ENCODE results near the gene PON2.
"Not testable (repeated sequence)": the region's sequence is repeated elsewhere in the genome, so short reads cannot be mapped to it uniquely, and the experiment has no call there.

- not testable (repeated sequence) for TF ChIP-seq POLR2A (IDR thresholded peaks at IDR 0.05)
- TF ChIP-seq, protein P1, sequence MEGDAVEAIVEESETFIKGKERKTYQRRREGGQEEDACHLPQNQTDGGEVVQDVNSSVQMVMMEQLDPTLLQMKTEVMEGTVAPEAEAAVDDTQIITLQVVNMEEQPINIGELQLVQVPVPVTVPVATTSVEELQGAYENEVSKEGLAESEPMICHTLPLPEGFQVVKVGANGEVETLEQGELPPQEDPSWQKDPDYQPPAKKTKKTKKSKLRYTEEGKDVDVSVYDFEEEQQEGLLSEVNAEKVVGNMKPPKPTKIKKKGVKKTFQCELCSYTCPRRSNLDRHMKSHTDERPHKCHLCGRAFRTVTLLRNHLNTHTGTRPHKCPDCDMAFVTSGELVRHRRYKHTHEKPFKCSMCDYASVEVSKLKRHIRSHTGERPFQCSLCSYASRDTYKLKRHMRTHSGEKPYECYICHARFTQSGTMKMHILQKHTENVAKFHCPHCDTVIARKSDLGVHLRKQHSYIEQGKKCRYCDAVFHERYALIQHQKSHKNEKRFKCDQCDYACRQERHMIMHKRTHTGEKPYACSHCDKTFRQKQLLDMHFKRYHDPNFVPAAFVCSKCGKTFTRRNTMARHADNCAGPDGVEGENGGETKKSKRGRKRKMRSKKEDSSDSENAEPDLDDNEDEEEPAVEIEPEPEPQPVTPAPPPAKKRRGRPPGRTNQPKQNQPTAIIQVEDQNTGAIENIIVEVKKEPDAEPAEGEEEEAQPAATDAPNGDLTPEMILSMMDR (IDR thresholded peaks at IDR 0.05) = not testable (repeated sequence)
Observed at GRCh38 chr7:95460653-95461052, 25.8 kb upstream of the PON2 start.

Data from body of pancreas (tissue), 4 donors.